GM23338 (cell line): ENCODE measurements around the gene C9orf85.

ENCODE experiments used
- CREB1 ChIP-seq: fragments of 250-450 bp; sonication (Bioruptor Pico); IDR thresholded peaks from 2 replicates; pipeline ENCODE4 v1.5.0; 2020; ENCODE audit warnings: low read depth, mild to moderate bottlenecking, moderate library complexity
- CTCF ChIP-seq, 2 experiments: fragments of 200-600 bp in 1 of 2; sonication (generic) in 1 of 2; conservative IDR thresholded peaks; 2 replicates each; pipeline versions ENCODE4 v1.5.1 to v1.6.1; 2016 to 2017; ENCODE audit warnings: antibody characterized with exemption in 2 of 2, low read depth in 2 of 2, mild to moderate bottlenecking in 2 of 2, moderate library complexity in 1 of 2
- ETS1 ChIP-seq: IDR thresholded peaks from 2 replicates; pipeline ENCODE4 v1.6.1; 2016; ENCODE audit warnings: antibody characterized with exemption
- EZH2 ChIP-seq: fragments of 200-600 bp; sonication (generic); IDR thresholded peaks from one replicate; pipeline ENCODE4 v1.8.0; 2017; ENCODE audit warnings: antibody characterized with exemption, mild to moderate bottlenecking, low read depth; ENCODE audit not compliant: unreplicated experiment
- EZH2phosphoT487 ChIP-seq: fragments of 200-600 bp; sonication (generic); IDR thresholded peaks from one replicate; pipeline ENCODE4 v1.8.1; 2018; ENCODE audit warnings: antibody characterized with exemption; ENCODE audit not compliant: unreplicated experiment
- JUNB ChIP-seq: IDR thresholded peaks from one replicate; pipeline ENCODE4 v1.6.1; 2016; ENCODE audit warnings: antibody characterized with exemption; ENCODE audit not compliant: unreplicated experiment
- NANOG ChIP-seq: IDR thresholded peaks from 2 replicates; pipeline ENCODE4 v1.6.1; 2016; ENCODE audit warnings: antibody characterized with exemption, borderline replicate concordance
- POLR2AphosphoS5 ChIP-seq: IDR thresholded peaks from 2 replicates; pipeline ENCODE4 v1.6.1; 2016; ENCODE audit warnings: antibody characterized with exemption, low read depth
- REST ChIP-seq: IDR thresholded peaks from one replicate; pipeline ENCODE4 v1.6.1; 2018; ENCODE audit warnings: antibody characterized with exemption; ENCODE audit not compliant: unreplicated experiment
- ZNF331 ChIP-seq: fragments of 250-450 bp; sonication (Bioruptor Pico); IDR thresholded peaks from 2 replicates; pipeline ENCODE4 v1.5.0; 2020; ENCODE audit warnings: low read depth, mild to moderate bottlenecking, moderate library complexity

DNA sequence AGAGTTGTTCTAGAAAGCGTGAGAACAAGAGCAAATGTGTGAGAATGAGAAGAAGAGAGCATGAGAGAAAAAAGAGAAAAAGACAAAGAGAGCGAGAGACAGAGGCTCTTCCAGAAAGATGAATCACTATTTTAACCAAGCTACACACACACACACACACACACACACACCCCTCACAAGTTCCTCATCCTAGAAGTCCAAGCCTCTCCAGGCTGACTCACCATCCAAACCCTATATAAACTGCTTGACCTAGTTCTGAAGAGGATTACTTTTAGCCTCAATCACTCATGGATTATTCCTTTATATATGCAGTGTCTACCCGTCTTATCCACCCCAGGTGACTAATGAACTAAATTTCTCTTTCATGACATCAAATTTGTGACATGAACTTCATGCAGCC, 111.4 kb downstream of the C9orf85 start:
- no peak for TF ChIP-seq CTCF (conservative IDR thresholded peaks at IDR 0.05; ENCODE audit: low read depth in 2 of 2)
- TF ChIP-seq EZH2phosphoT487 = no peak
- TF ChIP-seq CREB1 (CRISPR knock-in tag) = no peak
- TF ChIP-seq EZH2 = no peak
- no peak for TF ChIP-seq REST
- TF ChIP-seq JUNB = no peak
- no peak for TF ChIP-seq POLR2AphosphoS5
- TF ChIP-seq ZNF331 (CRISPR knock-in tag) = no peak
- no peak for TF ChIP-seq NANOG
- TF ChIP-seq ETS1 = no peak
